HCT116 (cell line): Measurements from ENCODE around the gene BMP4.

Experiments
- EGR1 ChIP-seq: IDR thresholded peaks from 2 replicates; pipeline ENCODE4 v1.6.1; 2012; ENCODE audit warnings: low read depth
- EZH2 ChIP-seq: fragments of 200-600 bp; sonication (generic); IDR thresholded peaks from 2 replicates; pipeline ENCODE4 v1.6.1; 2017; ENCODE audit warnings: antibody characterized with exemption, mixed run types
- EZH2phosphoT487 ChIP-seq: fragments of 200-600 bp; IDR thresholded peaks from 2 replicates; pipeline ENCODE4 v1.6.1; 2018; ENCODE audit warnings: antibody characterized with exemption, borderline replicate concordance
- FOSL1 ChIP-seq: IDR thresholded peaks from 2 replicates; pipeline ENCODE4 v1.6.1; 2012; ENCODE audit warnings: low read depth
- POLR2A ChIP-seq: IDR thresholded peaks from 2 replicates; pipeline ENCODE4 v1.7.0; 2011; ENCODE audit warnings: borderline replicate concordance; ENCODE audit not compliant: insufficient read depth, insufficient read length; ENCODE audit errors: extremely low read depth
- POLR2AphosphoS5 ChIP-seq: IDR thresholded peaks from 2 replicates; pipeline ENCODE4 v1.6.1; 2011; ENCODE audit warnings: mild to moderate bottlenecking, low read depth, low read length, moderate library complexity
- TF ChIP-seq, protein P1 (sequence below), 3 experiments: fragments of 200-600 bp in 1 of 3; sonication (generic) in 1 of 3; IDR thresholded peaks in 2 of 3; conservative IDR thresholded peaks in 1 of 3; 2 replicates each; pipeline ENCODE4 v1.5.1; 2012 to 2017; ENCODE audit warnings: low read depth in 2 of 3, low read length in 2 of 3, antibody characterized with exemption in 1 of 3, borderline replicate concordance in 1 of 3, control low read depth in 1 of 3, mild to moderate bottlenecking in 1 of 3, mixed read lengths in 1 of 3, mixed run types in 1 of 3, moderate library complexity in 1 of 3; ENCODE audit not compliant: insufficient read depth in 1 of 3
- TF ChIP-seq, protein P2 (sequence below): IDR thresholded peaks from 2 replicates; pipeline ENCODE4 v1.6.1; 2012

DNA sequence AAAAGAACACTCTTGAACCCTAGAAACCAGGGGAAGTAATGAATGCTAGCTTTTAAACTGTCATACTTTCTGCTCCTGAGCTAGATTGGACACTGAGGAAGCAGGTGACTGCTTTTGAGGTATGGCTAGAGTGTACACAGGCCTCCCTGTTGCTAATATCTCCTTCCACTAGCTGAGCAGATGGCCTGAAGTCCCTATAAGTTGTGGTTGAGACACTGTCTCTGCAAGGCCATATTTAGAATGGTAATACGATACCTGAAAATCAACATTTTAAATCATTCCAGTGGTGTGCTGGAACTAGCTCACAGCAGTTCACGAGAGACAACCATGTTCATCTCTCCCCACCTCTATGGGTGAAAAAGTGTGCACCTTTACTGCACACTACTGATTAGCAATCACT, 46.4 kb upstream of the BMP4 start:
- TF ChIP-seq POLR2A (no peak), EZH2 (no peak), EZH2phosphoT487 (no peak), POLR2AphosphoS5 (no peak), FOSL1 (no peak), EGR1 (no peak)
- TF ChIP-seq, protein P1, sequence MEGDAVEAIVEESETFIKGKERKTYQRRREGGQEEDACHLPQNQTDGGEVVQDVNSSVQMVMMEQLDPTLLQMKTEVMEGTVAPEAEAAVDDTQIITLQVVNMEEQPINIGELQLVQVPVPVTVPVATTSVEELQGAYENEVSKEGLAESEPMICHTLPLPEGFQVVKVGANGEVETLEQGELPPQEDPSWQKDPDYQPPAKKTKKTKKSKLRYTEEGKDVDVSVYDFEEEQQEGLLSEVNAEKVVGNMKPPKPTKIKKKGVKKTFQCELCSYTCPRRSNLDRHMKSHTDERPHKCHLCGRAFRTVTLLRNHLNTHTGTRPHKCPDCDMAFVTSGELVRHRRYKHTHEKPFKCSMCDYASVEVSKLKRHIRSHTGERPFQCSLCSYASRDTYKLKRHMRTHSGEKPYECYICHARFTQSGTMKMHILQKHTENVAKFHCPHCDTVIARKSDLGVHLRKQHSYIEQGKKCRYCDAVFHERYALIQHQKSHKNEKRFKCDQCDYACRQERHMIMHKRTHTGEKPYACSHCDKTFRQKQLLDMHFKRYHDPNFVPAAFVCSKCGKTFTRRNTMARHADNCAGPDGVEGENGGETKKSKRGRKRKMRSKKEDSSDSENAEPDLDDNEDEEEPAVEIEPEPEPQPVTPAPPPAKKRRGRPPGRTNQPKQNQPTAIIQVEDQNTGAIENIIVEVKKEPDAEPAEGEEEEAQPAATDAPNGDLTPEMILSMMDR (IDR thresholded peaks at IDR 0.05 in 2 of 3, conservative IDR thresholded peaks at IDR 0.05 in 1 of 3; ENCODE audit: borderline replicate concordance in 1 of 3, insufficient read depth in 1 of 3, low read depth in 2 of 3, low read length in 2 of 3): no peak
- TF ChIP-seq, protein P2, sequence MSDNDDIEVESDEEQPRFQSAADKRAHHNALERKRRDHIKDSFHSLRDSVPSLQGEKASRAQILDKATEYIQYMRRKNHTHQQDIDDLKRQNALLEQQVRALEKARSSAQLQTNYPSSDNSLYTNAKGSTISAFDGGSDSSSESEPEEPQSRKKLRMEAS: no peak
